NCI-H2107 treated with DMSO at 0.1 percent for 48 hours (cell line): Measurements from ENCODE around the gene TLE4.
A peak's percentile ranks its signal among the peaks of the same experiment; 100 is the strongest.
"Not testable (repeated sequence)": the region's sequence is repeated elsewhere in the genome, so short reads cannot be mapped to it uniquely, and the experiment has no call there.

Experiments used
- DNase-seq: peaks from one replicate; lab custom pipeline; 2025; ENCODE audit not compliant: unreplicated experiment; lab: John Stamatoyannopoulos, UW

The TLE4 gene

GRCh38 chr9:79598562-79599345 is 27.0 kb downstream of the TLE4 start:
- DNase-seq: no peak

GRCh38 chr9:79600466-79600865 is 28.7 kb downstream of the TLE4 start:
- no peak for DNase-seq

GRCh38 chr9:79603222-79603920 is 31.6 kb downstream of the TLE4 start:
- DNase-seq: no peak

GRCh38 chr9:79604149-79604548 is 32.4 kb downstream of the TLE4 start:
- DNase-seq: no peak

- DNase-seq: no peak
These were observed 33.3 kb downstream of the TLE4 start for GRCh38 chr9:79604921-79605562.

GRCh38 chr9:79606529-79606928 is 34.8 kb downstream of the TLE4 start:
- DNase-seq: not testable (repeated sequence)

- no peak for DNase-seq
These were observed 37.8 kb downstream of the TLE4 start for GRCh38 chr9:79609468-79610018.

GRCh38 chr9:79610019-79610631 is 38.4 kb downstream of the TLE4 start:
- no peak for DNase-seq

- DNase-seq: no peak
These were observed 39.2 kb downstream of the TLE4 start for GRCh38 chr9:79610791-79611614.

- no peak for DNase-seq
These were observed 41.4 kb downstream of the TLE4 start for GRCh38 chr9:79613145-79613544.

GRCh38 chr9:79615038-79615437 is 43.3 kb downstream of the TLE4 start:
- no peak for DNase-seq

- no peak for DNase-seq
These were observed 44.2 kb downstream of the TLE4 start for GRCh38 chr9:79616013-79616412.

- DNase-seq: no peak
These were observed 45.2 kb downstream of the TLE4 start for GRCh38 chr9:79616971-79617370.

GRCh38 chr9:79617395-79617794 is 45.6 kb downstream of the TLE4 start:
- no peak for DNase-seq

- DNase-seq: no peak
These were observed 48.2 kb downstream of the TLE4 start for GRCh38 chr9:79619930-79620329.

- DNase-seq: no peak
These were observed 50.3 kb downstream of the TLE4 start for GRCh38 chr9:79621916-79622575.

GRCh38 chr9:79623799-79624721 is 52.3 kb downstream of the TLE4 start:
- DNase-seq: peak; percentile 45

- DNase-seq: no peak
These were observed 58.0 kb downstream of the TLE4 start for GRCh38 chr9:79629721-79630120.
